K562 (cell line): ENCODE results near the gene ORMDL3. TPM values are rescaled to one million over a fixed set of nuclear protein-coding genes. Genes with fewer than 3 reads are reported as not detected.

ENCODE experiments used
- ATAC-seq: fragments of 200-7000 bp; cut with Tn5 transposase; 3 replicates; pipeline ENCODE4 v1.9.1; 2020; ENCODE audit warnings: moderate library complexity
- BruUV-seq: library from RNA; stranded (reverse); fragments of 400-500 nt; replicated peaks from 2 replicates; lab custom pipeline; 2021; lab: Mats Ljungman, UMichigan
- CTCF ChIA-PET: fragments of 300-600 bp; formaldehyde crosslinking; extraction: SDS; loops from one replicate; lab custom pipeline; 2021; ENCODE audit warnings: low intra/inter-chr PET ratio; lab: Yijun Ruan, JAX
- POLR2A ChIA-PET: fragments of 300-600, 350-650 bp; sonication (Branson Sonifier 250); formaldehyde crosslinking; extraction: SDS; loops from one replicate; lab custom pipeline; 2021; ENCODE audit warnings: antibody characterized with exemption, inconsistent platforms; lab: Yijun Ruan, JAX
- DNase-seq, 4 experiments: peaks; one replicate each; pipeline versions ENCODE4 v3.0.0 to v3.0.0-alpha.2; 2011 to 2018; ENCODE audit warnings: low spot score in 3 of 4, mixed read lengths in 3 of 4; ENCODE audit errors: extremely low read depth in 1 of 4
- FAIRE-seq: peaks from 2 replicates; lab custom pipeline; 2011; peaks lifted over from hg19 to GRCh38; lab: Jason Lieb, UNC
- H2AFZ ChIP-seq: 2 replicates; pipeline ENCODE4 v1.6.0; 2011; ENCODE audit warnings: low read depth, low read length, control low read depth, inconsistent platforms
- H3K27ac ChIP-seq: fragments of 200-600 bp; 3 replicates; pipeline ENCODE4 v1.8.0; 2011; ENCODE audit warnings: low read depth, mild to moderate bottlenecking, control low read depth, inconsistent platforms, low read length, moderate library complexity, mixed read lengths; ENCODE audit errors: extremely low read depth
- H3K27me3 ChIP-seq, 2 experiments: fragments of 300-600 bp in 1 of 2; 2 replicates in 1 of 2; 3 replicates in 1 of 2; pipeline versions ENCODE4 v1.6.0 to v1.8.0; 2011; ENCODE audit warnings: inconsistent platforms in 2 of 2, low read length in 2 of 2, mild to moderate bottlenecking in 1 of 2, mixed read lengths in 1 of 2, moderate library complexity in 1 of 2; ENCODE audit not compliant: control insufficient read depth in 2 of 2, insufficient read depth in 2 of 2
- H3K36me3 ChIP-seq: fragments of 300-600 bp; 3 replicates; pipeline ENCODE4 v1.8.0; 2011; ENCODE audit warnings: mild to moderate bottlenecking, low read length, inconsistent platforms; ENCODE audit not compliant: control insufficient read depth, insufficient read depth
- H3K4me1 ChIP-seq, 2 experiments: fragments of 200-600 bp in 1 of 2; replicated peaks in 1 of 2; 2 replicates in 1 of 2; 3 replicates in 1 of 2; pipeline versions ENCODE4 v1.5.1 to v1.8.0; 2011; ENCODE audit warnings: inconsistent platforms in 2 of 2, low read length in 2 of 2, mild to moderate bottlenecking in 1 of 2, mixed read lengths in 1 of 2, moderate library complexity in 1 of 2; ENCODE audit not compliant: control insufficient read depth in 2 of 2, insufficient read depth in 2 of 2
- H3K4me2 ChIP-seq: 2 replicates; pipeline ENCODE4 v1.6.1; 2011; ENCODE audit warnings: low read length, control low read depth, inconsistent platforms, mixed read lengths; ENCODE audit not compliant: insufficient read depth
- H3K4me3 ChIP-seq: fragments of 200-600 bp; sonication (generic), shearing (Covaris generic); 2 replicates; pipeline ENCODE4 v1.5.1; 2016; ENCODE audit warnings: control low read depth, inconsistent platforms
- H3K79me2 ChIP-seq: fragments of 200-600 bp; 3 replicates; pipeline ENCODE4 v1.8.0; 2011; ENCODE audit warnings: low read length, inconsistent platforms; ENCODE audit not compliant: control insufficient read depth, insufficient read depth
- H3K9ac ChIP-seq, 2 experiments: 2 replicates each; pipeline versions ENCODE4 v1.6.0 to v1.6.1; 2011; ENCODE audit warnings: low read depth in 2 of 2, low read length in 2 of 2, control low read depth in 1 of 2, inconsistent platforms in 1 of 2, mild to moderate bottlenecking in 1 of 2, mixed read lengths in 1 of 2; ENCODE audit not compliant: insufficient read depth in 1 of 2
- H3K9me1 ChIP-seq: one replicate; pipeline ENCODE4 v1.6.0; 2011; ENCODE audit warnings: inconsistent platforms, mild to moderate bottlenecking, low read length, moderate library complexity; ENCODE audit not compliant: control insufficient read depth, insufficient read depth
- H3K9me3 ChIP-seq: replicated peaks from 2 replicates; pipeline ENCODE4 v1.5.1; 2011; ENCODE audit warnings: low read depth, low read length, inconsistent platforms; ENCODE audit not compliant: control insufficient read depth, insufficient read depth
- H4K20me1 ChIP-seq: replicated peaks from 2 replicates; pipeline ENCODE4 v1.6.1; 2011; ENCODE audit warnings: low read length, inconsistent platforms, mixed read lengths; ENCODE audit not compliant: control insufficient read depth, insufficient read depth
- ETS1 ChIP-seq: conservative IDR thresholded peaks from 2 replicates; pipeline ENCODE4 v1.6.1; 2011; ENCODE audit warnings: low read depth, mild to moderate bottlenecking, low read length; ENCODE audit not compliant: control insufficient read depth
- POLR2H ChIP-seq: IDR thresholded peaks from 2 replicates; pipeline ENCODE4 v1.6.1; 2016; ENCODE audit warnings: missing genetic modification characterization, low read depth, mild to moderate bottlenecking, control low read depth, missing compliant biosample characterization, moderate library complexity
- SIRT6 ChIP-seq: IDR thresholded peaks from one replicate; pipeline ENCODE4 v1.6.1; 2012; ENCODE audit warnings: low read depth, mild to moderate bottlenecking, control low read depth, inconsistent platforms, low read length, moderate library complexity
- ZFP30 ChIP-seq: fragments of 250-450 bp; sonication (Bioruptor Pico); IDR thresholded peaks from 2 replicates; pipeline ENCODE4 v1.8.0; 2022; ENCODE audit warnings: moderate library complexity, mild to moderate bottlenecking, inconsistent platforms, borderline replicate concordance
- ZNF197 ChIP-seq: fragments of 200-800 bp; sonication (Bioruptor generic); IDR thresholded peaks from 2 replicates; pipeline ENCODE4 v1.6.1; 2016; ENCODE audit warnings: low read depth, missing genetic modification characterization, missing compliant biosample characterization
- WGBS: fragments of 100-300 bp; shearing (Covaris generic); methylation state at CpG from one replicate; pipeline ENCODE4 v1.1.6; 2016; ENCODE audit warnings: low coverage, mixed read lengths; ENCODE audit not compliant: insufficient coverage; ENCODE audit errors: missing lambda C conversion rate; 5-methylcytosine and 5-hydroxymethylcytosine counted together
- in situ Hi-C: fragments of 300-500 bp; cut with MboI; formaldehyde crosslinking; loops from 4 replicates; pipeline ENCODE4 v1.15.0; 2018; ENCODE audit warnings: inconsistent platforms, mixed read lengths
- intact Hi-C: fragments of 100-400 bp; cut with micrococcal nuclease; formaldehyde crosslinking; loops from 2 replicates; pipeline ENCODE4 v1.14.2; 2022
- polyA plus RNA-seq, 8 experiments: library from polyadenylated mRNA; depleted of rRNA in 4 of 8; stranded (reverse) in 5 of 8; unstranded in 3 of 8; fragments of >200 nt; fragmentation: Nextera tagmentation in 2 of 8; fragmentation: Illumina TruSeq in 1 of 8; extraction: Ambion mirVana in 2 of 8; extraction: Trizol in 1 of 8; gene quantifications; 2 replicates each; pipeline versions ENCODE4 v1.2.1 to v1.2.3, GENCODE V29; 2011 to 2014; ENCODE audit warnings: inconsistent platforms in 1 of 8, missing spikeins in 1 of 8
- total RNA-seq, 7 experiments: library from RNA; depleted of rRNA in 6 of 7; stranded (reverse); fragments of >200 nt in 6 of 7; fragmentation: Illumina TruSeq in 2 of 7; extraction: Trizol in 2 of 7; gene quantifications; 2 replicates each; pipeline versions ENCODE4 v1.2.1 to v1.2.3, GENCODE V29; 2011 to 2021; ENCODE audit warnings: low replicate concordance in 1 of 7
- TF ChIP-seq, protein P1 (sequence below): sonication (generic); formaldehyde crosslinking; IDR thresholded peaks from 2 replicates; pipeline ENCODE4 v1.8.0; 2023; ENCODE audit warnings: mild to moderate bottlenecking, missing genetic modification reagents

Gene ORMDL3
- total and polyA plus RNA-seq, 9 of the 15 experiments (the other 6 are each of a cell fraction or from before 2014, with no cell fraction given), result 2.7 to 57.4 (median 27.1) TPM

- peaks cover 4 to 8% of the 10 kb centered on the region in 2 experiments; a peak in 2 of 5 replicates for H3K27me3 ChIP-seq
- no peak overlapping the region for H3K4me3 ChIP-seq
- peak overlapping the region in 1 of 2 experiments; percentile 18; a peak in 1 of 4 replicates for H3K9ac ChIP-seq
- TF ChIP-seq SIRT6, result no peak
- H2AFZ ChIP-seq, result no peak overlapping the region
- no peaks in the 10 kb centered on the region for H4K20me1 ChIP-seq
- H3K79me2 ChIP-seq, result no peaks in the 10 kb centered on the region
- no peaks in the 10 kb centered on the region for H3K9me1 ChIP-seq
- ChIA-PET POLR2A (interaction anchor here (2.7 kb wide), 1 partner anchor 10 kb away, joined by 16 read pairs; the partner anchor contains the start of gene PSMD3), CTCF (no interaction called here)
- BruUV-seq, result no TSS peak
- in situ Hi-C loops, result no loop called here
- no peak for FAIRE-seq
- WGBS, result 30% methylated on average over 4 of the region's 7 CpGs
- H3K36me3 ChIP-seq, result no peaks in the 10 kb centered on the region
- H3K4me1 ChIP-seq, result peaks cover 19 to 22% of the 10 kb centered on the region in 2 experiments
- H3K4me2 ChIP-seq, result no peak overlapping the region
- no peak for ATAC-seq
- H3K9me3 ChIP-seq, result no peaks in the 10 kb centered on the region
- no peak for DNase-seq
- no peak overlapping the region for H3K27ac ChIP-seq
- intact Hi-C loops, result no loop called here
Observed at GRCh38 chr17:39970157-39970692, 42.8 kb upstream of the ORMDL3 start.

DNA sequence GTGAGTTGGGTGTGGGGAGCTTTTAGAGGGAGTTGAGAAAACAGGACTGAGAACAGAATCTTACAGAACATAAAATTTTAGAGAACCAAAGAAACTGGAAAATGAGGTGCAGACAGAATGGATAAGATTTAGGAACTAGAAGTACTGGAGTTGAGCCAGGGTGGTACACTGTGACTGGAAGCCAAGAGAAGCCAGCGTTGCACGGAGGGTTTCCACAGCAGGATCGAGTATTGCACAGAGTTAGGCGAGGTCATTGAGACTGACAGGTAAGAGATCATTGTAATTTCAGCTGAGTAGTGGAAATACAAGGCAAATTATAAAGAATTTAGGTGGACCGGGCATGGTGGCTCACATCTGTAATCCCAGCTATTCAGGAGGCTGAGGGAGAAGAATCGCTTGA, 42.0 kb upstream of the ORMDL3 start:
- FAIRE-seq (no peak), ATAC-seq (no peak), DNase-seq (no peak)
- ChIA-PET CTCF (interaction anchor here (0.7 kb wide), 1 partner anchor 149 kb away, joined by 5 read pairs; no protein-coding TSS in a partner anchor), POLR2A (interaction anchor here (1.9 kb wide), 1 partner anchor 10 kb away, joined by 8 read pairs; no protein-coding TSS in a partner anchor)
- H2AFZ ChIP-seq, result no peak overlapping the region
- no peak overlapping the region for H3K27ac ChIP-seq
- H3K9me1 ChIP-seq, result no peaks in the 10 kb centered on the region
- WGBS, result 32% methylated on average over 6 of the region's 6 CpGs
- H3K36me3 ChIP-seq, result no peaks in the 10 kb centered on the region
- no peak overlapping the region for H3K4me3 ChIP-seq
- intact Hi-C loops (no loop called here), in situ Hi-C loops (no loop called here)
- peaks cover 19 to 22% of the 10 kb centered on the region in 2 experiments for H3K4me1 ChIP-seq
- no peaks in the 10 kb centered on the region for H3K9me3 ChIP-seq
- BruUV-seq, result no TSS peak
- no peak for TF ChIP-seq ZNF197
- no peak for TF ChIP-seq POLR2H
- TF ChIP-seq, protein P1, sequence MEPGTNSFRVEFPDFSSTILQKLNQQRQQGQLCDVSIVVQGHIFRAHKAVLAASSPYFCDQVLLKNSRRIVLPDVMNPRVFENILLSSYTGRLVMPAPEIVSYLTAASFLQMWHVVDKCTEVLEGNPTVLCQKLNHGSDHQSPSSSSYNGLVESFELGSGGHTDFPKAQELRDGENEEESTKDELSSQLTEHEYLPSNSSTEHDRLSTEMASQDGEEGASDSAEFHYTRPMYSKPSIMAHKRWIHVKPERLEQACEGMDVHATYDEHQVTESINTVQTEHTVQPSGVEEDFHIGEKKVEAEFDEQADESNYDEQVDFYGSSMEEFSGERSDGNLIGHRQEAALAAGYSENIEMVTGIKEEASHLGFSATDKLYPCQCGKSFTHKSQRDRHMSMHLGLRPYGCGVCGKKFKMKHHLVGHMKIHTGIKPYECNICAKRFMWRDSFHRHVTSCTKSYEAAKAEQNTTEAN (CRISPR knock-in tag), result no peak
- no peak for TF ChIP-seq ZFP30 (CRISPR knock-in tag)
- TF ChIP-seq ETS1, result no peak
- H3K4me2 ChIP-seq, result no peak overlapping the region
- H3K27me3 ChIP-seq, result peaks cover 4 to 8% of the 10 kb centered on the region in 2 experiments; a peak in 2 of 5 replicates
- H3K9ac ChIP-seq, result no peak overlapping the region
- H3K79me2 ChIP-seq, result no peaks in the 10 kb centered on the region
- H4K20me1 ChIP-seq, result no peaks in the 10 kb centered on the region
